Medulla oblongata (tissue), 1 donor: ENCODE data around the gene KNG1.
"Not testable (repeated sequence)": the region's sequence is repeated elsewhere in the genome, so short reads cannot be mapped to it uniquely, and the experiment has no call there.

Source experiments
- DNase-seq: peaks from one replicate; pipeline ENCODE4 v3.0.0-alpha.2; 2015; ENCODE audit errors: extremely low spot score

The KNG1 gene

DNA sequence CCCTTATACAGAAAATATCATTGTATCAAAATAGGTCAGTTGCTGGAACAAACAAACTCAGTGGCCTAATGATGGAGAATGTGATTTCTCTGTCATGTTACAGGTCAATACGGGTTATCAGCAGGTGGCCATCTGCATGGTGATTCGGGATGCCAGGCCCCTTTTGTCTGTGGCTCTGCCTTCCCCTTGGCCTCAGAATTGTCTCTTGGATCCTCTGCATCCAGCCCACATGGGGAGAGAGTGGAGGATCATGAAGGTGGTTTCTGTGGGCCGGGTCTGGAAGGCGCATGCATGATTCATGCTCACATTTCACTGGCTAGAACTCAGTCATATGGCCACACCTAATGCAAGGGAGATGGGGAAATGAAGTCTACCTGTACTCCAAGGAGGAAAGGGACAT is 6.5 kb upstream of the KNG1 start:
- DNase-seq, result not testable (repeated sequence)

DNA sequence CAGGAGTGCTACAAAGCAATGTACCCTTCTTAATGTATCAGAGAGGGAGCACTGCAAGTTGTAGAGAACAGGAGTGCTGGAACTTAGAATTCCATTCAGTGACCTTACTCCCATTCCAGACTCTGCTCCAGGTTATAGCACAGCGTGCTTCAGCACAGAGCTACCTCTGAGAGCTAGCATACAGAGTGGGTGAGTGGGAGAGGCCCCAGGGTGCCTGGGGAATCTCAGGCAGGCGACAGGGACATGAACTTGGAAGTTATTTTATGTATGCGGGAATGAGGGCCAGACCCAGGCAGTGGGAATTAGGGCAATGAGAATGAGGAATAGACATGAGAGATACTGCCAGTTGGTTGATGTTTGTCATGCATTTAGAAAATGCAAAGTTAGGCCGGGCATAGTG is 3.7 kb upstream of the KNG1 start:
- DNase-seq, result no peak

DNA sequence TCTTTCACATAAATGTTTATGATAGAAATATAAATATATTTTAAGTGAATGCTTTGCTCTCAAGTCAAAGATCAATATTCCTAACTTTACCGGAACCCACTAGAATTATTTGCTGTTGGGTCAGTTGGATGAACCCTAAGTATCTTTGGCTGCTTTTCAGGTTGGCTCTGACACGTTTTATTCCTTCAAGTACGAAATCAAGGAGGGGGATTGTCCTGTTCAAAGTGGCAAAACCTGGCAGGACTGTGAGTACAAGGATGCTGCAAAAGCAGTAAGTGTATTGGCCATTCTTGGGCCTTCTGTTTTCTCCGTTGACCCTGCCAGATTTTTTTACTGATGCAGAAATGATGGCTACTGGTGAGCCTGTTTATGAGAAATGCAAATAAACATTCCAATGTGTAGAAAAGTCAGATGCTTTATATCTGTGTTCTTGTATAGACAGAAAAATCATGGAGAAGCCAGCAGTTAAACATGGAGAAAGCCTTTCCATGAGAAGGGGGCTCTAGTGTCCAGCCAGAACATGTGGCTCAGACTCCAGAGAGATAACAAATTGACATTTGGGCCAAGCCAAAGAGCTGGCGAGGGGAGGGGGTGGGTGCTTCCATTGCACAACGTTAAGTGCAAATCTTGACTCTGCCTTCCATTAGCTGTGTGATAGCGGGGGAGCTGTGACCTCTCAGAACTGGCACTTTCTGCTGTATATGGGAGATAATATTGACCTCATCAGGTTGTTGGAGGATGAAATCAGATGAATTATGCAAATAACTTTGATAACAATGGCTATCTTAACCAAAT is 3.0 kb downstream of the KNG1 start:
- no peak for DNase-seq

DNA sequence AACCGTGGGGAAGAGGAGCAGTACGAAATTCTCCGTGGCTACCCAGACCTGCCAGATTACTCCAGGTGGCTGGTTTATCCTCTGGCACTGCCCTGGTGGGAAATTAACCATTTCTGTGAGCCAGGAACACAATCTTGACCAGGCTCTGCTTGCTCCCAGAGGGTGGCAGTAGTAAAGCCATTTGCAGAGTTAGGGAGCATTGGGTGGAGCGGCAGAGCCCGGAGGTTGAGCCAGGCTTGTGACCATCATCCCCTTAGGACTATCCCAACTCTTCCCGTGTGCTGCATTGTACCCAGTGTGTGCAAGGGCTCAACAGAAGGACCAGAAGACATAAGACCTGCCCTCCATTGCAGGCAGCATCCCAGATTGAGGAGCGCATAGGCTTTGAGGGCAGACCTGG is 5.3 kb downstream of the KNG1 start:
- DNase-seq, result no peak

DNA sequence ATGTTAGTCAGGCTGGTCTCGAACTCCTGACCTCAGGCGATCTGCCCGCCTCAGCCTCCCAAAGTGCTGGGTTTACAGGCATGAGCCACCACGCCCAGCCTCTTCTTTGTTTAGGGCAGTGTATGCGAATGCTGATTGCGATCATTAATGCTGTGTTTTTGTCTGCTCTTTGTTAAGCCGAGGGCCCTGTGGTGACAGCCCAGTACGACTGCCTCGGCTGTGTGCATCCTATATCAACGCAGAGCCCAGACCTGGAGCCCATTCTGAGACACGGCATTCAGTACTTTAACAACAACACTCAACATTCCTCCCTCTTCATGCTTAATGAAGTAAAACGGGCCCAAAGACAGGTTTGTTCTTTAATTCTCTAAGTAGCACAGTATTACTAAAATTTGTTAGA is 7.8 kb downstream of the KNG1 start:
- DNase-seq, result no peak

DNA sequence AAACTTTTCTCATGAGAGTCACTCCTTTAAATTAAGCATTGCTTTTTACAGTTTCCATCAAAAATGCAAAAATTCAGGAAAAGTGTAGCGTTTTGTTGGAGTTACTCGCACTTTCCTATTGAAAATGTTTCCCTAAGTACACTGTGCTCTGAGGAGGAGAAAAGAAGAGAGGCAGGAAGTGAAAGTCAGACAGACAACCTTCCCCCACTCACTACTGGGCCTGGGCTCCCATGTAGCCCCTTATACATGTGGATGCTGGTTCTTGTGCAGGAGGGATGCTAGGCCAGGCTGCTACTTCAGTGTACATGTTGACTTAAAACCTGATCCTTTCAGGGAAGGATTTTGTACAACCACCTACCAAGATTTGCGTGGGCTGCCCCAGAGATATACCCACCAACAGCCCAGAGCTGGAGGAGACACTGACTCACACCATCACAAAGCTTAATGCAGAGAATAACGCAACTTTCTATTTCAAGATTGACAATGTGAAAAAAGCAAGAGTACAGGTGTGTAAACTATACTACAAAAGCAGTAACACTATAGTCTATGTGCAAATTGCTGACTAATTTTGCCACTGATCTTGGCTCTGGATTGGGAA is 15.1 kb downstream of the KNG1 start:
- DNase-seq, result no peak

DNA sequence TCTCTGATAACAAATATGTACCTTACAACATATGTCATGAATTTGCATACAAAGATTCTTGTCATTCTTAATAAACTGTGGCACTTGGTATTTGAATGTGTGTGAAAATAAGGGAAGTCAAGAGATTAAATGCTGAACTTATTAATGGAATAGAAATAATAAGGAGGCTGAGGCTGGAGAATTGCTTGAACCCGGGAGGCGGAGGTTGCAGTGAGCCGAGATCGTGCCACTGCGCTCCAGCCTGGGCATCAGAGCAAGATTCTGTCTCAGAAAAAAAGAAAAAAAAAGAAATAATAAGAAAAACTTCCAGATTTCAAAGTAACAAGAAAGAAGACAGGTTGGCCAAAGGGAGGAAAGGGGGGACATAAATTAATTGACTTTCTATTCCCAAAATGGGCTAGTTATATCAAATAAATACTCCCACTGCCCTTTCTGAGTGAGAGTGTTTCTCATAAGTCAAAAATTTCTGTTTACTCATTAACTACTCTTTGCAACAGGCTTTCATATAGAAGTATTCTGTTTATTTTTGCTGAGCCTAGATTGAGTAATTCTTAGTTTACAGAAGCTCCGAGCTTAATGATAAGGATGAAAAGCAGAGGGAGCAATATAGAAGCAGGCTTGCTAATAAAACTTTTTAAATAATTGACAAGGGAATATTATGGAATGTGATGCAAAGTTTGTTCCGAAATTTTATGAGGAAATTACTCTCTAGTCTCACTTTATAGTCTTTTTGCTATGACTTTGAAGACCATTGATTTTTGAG is 25.6 kb downstream of the KNG1 start:
- no peak for DNase-seq

DNA sequence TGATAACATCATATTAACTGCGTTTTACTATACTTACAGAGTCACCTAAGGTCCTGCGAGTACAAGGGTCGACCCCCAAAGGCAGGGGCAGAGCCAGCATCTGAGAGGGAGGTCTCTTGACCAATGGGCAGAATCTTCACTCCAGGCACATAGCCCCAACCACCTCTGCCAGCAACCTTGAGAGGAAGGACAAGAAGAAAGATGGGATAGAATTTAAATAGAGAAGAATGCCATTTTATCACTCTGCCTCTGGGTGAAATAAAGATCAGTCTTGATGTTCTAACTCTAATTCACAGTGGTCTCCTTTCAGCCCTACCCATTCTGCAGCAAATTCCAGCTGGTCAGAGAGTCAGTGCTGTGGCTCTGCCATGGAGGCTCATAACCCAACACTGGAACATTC is 26.5 kb downstream of the KNG1 start:
- DNase-seq, result no peak

DNA sequence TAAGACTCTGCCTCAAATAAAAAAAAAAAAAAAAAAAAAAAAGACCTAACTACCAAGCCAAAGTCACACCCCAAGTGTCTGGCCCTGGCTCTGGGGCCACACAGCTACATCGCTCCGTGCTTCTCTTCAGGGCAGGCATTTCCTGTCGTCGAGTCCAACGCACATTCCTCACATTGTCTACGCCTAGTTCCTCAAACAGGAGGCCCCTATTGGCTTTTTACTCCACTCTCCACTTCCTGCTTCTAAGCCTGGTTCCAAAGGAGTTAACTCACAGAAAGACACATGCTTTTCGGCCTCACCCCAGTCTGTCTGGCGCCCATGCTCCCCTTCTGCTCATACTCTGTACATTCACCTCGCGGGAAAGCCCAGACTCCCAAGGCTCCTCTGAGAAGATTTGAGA is 28.8 kb downstream of the KNG1 start:
- peak; percentile 19 for DNase-seq

DNA sequence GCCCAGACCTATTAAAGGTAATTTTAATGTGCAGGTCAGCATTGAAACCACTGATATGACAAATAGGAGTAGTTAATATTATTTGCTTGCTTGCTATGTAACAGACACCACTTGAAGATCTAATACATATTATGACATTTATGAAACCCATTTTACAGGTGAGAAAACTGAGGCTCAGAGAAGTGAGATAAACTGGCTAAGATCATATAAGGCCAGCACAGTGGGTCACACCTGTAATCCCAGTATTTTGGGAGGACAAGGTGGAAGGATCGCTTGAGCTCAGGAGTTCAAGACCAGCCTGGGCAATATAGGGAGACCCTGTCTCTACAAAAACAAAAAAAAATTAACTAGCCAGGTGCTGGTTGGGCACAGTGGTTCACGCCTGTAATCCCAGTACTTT is 33.2 kb downstream of the KNG1 start:
- DNase-seq, result no peak

DNA sequence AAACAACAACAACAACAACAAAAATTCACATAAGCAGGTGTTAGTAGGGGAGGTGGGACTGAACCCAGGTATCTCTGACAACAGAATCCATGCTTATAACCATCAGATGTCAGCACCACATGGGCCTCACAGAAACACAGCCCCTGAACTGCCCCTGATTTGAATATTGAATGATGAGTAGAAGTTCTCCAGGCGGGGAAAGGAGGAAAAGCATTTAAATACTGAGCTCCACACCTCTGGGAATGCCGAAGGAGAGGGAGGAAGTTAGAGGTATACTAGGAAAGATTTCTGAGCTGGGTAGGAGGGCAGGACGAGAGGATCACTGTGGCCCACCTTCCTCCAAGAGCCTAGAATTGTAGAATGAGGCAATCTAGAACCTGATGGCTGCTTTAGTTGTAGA is 34.3 kb downstream of the KNG1 start:
- no peak for DNase-seq

DNA sequence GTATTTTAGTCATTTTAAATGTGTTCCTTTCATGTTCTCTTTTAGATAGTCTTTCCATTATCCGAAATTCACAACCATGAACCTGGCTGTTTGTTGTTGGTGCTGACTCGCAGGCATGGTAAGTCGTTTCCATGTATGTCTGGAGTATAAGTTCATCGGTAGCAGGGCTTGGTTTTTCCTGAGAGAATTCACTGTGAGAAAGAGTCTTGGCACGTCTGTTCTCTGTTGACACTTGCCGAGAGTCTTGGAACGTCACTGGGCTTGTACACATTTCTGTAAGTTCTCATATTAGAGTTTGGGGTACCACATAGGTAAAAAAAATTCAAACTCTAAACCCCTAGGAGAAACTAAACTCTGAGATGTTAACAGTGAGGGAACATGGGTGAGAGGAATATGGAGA is 36.8 kb downstream of the KNG1 start:
- no peak for DNase-seq

DNA sequence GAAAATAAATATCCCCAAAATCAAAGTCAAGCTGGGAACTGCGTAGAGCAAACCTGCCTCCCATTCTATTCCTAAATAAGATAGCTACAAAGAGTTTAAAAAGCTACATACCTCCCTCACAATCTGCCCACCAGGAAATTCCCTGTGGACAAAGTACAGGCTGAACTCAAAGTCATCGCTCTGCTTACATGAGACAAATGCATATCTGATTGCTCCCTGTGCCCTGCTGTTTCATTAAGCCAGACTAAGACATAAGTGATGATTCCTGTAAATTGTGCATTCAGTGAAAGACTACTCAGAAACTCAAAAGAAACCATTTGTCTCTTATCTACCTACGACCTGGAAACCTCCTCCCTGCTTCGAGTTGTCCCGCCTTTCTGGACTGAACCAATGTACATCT is 37.7 kb downstream of the KNG1 start:
- no peak for DNase-seq

DNA sequence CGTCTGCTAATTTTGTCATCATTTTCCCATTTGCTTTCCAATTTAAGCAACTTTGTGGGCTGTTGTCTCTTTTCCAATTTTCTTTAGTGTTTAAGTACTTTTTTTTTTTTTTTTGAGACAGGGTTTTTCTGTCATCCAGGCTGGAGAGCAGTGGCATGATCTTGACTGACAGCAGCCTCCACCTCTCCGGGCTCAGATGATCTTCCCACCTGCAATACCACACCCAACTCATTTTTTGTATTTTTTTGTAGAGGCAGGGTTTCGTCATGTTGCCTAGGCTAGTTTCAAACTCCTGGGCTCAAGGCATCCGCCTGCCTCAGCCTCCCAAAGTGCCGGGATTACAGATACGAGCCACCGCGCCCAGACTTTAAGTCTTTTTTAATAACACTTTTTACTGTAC is 40.1 kb downstream of the KNG1 start:
- no peak for DNase-seq

DNA sequence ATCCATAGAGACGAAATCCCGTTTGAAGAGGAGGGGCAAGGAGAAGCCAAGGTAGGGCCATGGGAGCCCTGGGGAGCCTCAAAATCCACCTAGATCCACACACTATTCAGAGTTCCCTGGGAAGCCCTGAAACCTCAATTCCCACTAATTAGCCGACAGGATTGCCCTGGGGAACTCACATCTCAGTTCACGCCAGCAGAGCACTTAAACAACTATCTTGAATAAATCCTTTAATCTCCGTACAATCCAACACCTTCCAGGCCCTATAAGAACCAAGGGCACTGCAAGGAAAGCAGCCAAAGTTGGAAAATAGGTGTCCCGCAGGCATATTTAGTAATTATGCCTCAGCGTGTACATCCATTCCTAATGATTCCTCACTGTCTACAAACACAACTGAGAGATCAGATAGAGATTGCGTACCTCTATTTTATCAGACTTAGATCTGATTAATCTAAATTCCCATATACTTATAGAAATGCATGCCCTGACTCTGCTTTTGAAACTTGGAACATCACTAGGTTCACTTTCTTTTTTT is 40.6 kb downstream of the KNG1 start:
- no peak for DNase-seq

DNA sequence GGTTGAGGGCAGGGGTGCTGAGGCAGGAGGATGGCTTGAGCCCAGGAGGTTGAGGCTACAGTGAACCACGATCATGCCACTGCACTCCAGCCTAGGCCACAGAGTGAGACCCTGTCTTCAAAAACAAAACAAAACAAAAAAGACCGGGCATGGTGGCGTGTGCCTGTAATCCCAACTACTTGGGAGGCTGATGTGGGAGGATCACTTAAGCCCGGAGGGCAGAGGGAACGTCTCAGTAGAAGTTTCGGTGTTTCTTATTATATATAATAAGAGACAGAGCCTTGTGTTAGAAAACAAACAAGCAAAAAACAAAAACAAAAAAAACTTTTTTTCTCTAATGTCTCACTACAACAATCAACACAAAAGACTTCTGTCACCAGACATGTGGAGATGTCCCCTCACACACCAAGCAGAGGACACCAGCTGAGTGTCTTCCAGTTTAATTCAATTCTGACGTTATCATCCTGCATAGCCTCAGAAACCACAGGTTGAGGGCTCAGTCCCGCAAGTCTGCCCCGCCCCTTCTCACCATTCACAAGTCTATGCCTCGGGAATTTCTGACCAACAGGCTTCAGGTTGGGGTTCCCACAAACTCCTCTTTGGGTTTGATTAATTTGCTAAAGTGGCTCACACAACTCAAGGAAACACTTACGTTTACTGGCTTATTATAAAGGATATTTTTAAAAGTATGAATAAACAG is 42.2 kb downstream of the KNG1 start:
- DNase-seq, result no peak

DNA sequence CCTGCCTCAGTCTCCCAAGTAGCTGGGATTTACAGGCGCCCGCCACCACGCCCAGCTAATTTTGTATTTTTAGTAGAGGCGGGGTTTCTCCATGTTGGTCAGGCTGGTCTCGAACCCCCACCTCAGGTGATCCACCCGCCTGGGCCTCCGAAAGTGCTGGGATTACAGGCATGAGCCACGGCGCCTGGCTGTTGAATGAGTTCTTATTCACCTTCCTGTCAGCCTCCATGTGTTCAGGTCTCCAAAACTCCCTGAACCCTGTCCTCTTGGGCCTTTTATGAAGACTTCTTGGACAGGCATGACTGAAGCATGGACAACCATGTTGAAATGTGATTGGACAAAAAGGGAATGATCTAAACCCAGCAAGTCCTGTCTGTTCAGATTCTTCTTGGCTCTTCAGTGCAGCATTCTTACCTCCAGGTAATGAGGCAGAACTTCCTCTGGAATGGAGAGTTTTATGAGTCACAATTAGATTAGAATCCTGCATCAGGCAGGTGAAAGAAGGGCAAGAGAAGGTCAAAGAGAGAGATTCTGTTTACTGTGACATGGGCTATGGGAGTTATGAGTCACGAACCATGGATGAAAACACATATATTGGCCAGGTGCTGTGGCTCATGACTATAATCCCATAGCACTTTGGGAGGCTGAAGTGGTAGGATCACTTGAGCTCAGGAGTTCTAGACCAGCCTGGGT is 43.1 kb downstream of the KNG1 start:
- no peak for DNase-seq

DNA sequence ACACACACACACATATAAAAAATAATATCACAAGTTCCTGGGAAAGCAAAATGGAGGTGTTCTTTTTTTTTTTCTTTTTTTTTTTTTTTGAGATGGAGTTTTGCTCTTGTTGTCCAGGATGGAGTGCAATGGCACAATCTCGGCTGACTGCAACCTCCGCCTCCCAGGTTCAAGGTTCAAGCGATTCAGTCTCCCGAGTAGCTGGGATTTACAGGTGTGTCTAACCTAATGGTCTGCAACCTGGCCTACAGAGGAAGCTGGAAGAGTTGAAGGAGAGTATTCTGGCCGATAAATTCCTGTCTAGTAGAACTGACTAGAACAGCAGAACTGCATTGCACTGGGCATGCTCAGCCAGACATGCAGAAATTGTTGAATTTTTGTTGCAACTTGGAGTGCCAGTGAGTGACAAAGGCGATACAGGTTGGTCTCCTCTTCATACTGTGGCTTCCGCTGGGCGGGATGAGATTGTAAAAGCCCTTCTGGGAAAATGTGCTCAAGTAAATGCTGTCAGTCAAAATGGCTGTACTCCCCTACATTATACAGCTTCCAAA is 43.8 kb downstream of the KNG1 start:
- no peak for DNase-seq

DNA sequence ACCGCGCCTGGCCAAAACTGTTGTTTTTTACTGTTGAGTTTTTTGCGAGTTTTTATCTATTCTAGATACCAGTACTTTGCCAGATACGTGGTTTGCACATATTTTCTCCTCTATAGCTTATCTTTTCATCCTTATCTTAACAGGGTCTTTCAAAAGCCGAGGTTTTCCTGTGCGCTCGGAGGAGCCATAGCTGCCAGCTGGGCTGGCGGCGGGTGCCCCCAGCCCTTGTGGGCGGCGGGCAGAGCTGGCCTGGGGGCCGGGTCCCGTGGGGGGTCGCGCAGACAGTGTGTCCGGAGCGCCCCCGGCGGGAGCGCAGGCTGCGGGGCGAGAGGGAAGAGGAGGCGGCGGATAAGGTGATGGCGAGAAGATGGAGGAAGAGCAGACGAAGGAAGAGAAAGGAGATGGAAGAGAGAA is 55.1 kb downstream of the KNG1 start:
- DNase-seq, result no peak

DNA sequence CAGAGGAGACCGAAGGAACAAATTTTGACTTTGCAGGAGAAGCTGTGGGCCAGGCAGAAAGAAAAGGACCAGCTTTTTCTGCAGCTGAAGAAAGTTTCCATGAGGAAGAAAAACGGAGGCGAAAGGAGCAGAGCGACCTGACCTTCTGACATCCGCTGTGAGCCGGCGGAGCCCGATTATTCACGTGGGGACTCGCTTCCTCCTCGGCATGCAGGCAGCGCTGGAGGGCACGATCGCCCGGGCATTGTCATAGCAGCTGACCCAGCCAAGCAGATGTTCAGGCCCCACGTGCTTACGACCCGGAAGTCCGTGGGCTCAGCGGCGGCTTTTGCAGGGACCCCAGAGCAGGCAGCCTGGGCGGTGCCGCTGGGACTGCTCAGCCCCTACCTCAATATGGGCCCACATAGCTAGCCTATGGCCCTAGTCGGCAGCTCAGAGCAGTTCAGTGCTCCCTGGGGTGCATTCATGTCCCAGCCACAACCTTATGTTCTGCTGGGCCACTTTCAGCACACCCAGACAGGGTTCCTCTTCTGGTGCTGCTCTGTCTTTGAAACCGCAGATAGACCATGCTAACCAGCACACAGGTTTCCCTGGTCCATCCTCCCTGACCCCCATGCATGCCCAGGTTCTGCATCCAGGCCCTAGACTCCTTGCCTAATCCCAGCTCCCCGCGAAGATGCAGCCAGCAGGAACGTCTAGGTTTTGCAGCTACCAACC is 55.7 kb downstream of the KNG1 start:
- DNase-seq, result peak; percentile 83

DNA sequence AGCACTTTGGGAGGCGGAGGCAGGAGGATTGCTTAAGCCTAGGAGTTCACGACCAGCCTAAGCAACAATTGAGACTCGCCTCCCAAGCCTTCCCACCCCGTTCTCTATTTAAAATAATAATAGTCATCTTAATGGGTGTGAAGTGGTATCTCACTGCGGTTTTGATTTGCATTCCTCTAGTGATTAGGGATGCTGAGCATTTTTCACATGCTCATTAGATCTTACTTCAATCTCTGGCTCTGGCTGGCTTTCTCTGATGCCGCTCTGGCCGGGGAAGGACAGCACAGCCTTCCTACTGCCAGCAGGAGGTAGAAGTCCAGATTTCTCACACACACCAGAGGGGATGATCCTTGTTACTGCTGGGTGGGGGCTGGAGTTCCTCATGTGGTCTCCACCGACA is 58.8 kb downstream of the KNG1 start:
- no peak for DNase-seq
